ENCODE results near the gene NPC1. TPM values are rescaled to one million over a fixed set of nuclear protein-coding genes. Genes with fewer than 3 reads are reported as not detected.

The NPC1 gene
- total and polyA plus RNA-seq, 4 donors: 9.5 to 46.7 (median 27.3) TPM

DNA sequence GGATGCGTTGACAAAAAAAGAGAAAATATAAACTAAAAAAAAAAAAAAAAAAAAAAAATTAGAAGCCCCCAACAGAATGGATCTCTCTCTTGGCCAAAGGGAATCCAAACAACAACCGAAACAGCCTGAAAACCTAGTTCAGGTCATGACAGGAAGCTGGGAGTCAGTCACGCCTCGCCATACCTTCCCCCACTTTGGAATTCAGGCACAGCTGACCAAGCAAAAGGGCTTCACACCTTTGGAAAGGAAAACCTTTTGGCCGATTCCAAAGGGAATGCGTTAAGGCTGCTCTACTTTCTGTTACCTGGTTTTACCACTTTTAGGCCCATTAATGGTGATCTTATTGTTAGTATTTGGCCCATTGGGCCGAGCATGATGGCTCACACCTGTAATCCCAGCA lies 100.9 kb downstream of the NPC1 start:
- no peaks in the 10 kb centered on the region for H3K9me3 ChIP-seq (ENCODE audit: control insufficient read depth in 4 of 4, low read length in 3 of 4)
- TF ChIP-seq, protein P1, sequence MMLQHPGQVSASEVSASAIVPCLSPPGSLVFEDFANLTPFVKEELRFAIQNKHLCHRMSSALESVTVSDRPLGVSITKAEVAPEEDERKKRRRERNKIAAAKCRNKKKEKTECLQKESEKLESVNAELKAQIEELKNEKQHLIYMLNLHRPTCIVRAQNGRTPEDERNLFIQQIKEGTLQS (IDR thresholded peaks at IDR 0.05): no peak
- TF ChIP-seq, protein P2, sequence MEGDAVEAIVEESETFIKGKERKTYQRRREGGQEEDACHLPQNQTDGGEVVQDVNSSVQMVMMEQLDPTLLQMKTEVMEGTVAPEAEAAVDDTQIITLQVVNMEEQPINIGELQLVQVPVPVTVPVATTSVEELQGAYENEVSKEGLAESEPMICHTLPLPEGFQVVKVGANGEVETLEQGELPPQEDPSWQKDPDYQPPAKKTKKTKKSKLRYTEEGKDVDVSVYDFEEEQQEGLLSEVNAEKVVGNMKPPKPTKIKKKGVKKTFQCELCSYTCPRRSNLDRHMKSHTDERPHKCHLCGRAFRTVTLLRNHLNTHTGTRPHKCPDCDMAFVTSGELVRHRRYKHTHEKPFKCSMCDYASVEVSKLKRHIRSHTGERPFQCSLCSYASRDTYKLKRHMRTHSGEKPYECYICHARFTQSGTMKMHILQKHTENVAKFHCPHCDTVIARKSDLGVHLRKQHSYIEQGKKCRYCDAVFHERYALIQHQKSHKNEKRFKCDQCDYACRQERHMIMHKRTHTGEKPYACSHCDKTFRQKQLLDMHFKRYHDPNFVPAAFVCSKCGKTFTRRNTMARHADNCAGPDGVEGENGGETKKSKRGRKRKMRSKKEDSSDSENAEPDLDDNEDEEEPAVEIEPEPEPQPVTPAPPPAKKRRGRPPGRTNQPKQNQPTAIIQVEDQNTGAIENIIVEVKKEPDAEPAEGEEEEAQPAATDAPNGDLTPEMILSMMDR (IDR thresholded peaks at IDR 0.05; ENCODE audit: low read depth, low read length, missing input control): no peak
- TF ChIP-seq JUND (IDR thresholded peaks at IDR 0.05) (no peak), SP1 (IDR thresholded peaks at IDR 0.05) (no peak), FOXA2 (IDR thresholded peaks at IDR 0.05) (no peak)
- TF ChIP-seq, protein P3, sequence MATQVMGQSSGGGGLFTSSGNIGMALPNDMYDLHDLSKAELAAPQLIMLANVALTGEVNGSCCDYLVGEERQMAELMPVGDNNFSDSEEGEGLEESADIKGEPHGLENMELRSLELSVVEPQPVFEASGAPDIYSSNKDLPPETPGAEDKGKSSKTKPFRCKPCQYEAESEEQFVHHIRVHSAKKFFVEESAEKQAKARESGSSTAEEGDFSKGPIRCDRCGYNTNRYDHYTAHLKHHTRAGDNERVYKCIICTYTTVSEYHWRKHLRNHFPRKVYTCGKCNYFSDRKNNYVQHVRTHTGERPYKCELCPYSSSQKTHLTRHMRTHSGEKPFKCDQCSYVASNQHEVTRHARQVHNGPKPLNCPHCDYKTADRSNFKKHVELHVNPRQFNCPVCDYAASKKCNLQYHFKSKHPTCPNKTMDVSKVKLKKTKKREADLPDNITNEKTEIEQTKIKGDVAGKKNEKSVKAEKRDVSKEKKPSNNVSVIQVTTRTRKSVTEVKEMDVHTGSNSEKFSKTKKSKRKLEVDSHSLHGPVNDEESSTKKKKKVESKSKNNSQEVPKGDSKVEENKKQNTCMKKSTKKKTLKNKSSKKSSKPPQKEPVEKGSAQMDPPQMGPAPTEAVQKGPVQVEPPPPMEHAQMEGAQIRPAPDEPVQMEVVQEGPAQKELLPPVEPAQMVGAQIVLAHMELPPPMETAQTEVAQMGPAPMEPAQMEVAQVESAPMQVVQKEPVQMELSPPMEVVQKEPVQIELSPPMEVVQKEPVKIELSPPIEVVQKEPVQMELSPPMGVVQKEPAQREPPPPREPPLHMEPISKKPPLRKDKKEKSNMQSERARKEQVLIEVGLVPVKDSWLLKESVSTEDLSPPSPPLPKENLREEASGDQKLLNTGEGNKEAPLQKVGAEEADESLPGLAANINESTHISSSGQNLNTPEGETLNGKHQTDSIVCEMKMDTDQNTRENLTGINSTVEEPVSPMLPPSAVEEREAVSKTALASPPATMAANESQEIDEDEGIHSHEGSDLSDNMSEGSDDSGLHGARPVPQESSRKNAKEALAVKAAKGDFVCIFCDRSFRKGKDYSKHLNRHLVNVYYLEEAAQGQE (IDR thresholded peaks at IDR 0.05): no peak
- TF ChIP-seq, protein P4, sequence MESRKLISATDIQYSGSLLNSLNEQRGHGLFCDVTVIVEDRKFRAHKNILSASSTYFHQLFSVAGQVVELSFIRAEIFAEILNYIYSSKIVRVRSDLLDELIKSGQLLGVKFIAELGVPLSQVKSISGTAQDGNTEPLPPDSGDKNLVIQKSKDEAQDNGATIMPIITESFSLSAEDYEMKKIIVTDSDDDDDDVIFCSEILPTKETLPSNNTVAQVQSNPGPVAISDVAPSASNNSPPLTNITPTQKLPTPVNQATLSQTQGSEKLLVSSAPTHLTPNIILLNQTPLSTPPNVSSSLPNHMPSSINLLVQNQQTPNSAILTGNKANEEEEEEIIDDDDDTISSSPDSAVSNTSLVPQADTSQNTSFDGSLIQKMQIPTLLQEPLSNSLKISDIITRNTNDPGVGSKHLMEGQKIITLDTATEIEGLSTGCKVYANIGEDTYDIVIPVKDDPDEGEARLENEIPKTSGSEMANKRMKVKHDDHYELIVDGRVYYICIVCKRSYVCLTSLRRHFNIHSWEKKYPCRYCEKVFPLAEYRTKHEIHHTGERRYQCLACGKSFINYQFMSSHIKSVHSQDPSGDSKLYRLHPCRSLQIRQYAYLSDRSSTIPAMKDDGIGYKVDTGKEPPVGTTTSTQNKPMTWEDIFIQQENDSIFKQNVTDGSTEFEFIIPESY (IDR thresholded peaks at IDR 0.05): no peak
- H3K9ac ChIP-seq (ENCODE audit: low read depth in 1 of 2, low read length in 2 of 2): no peak overlapping the region
- no peak overlapping the region for H3K4me3 ChIP-seq (ENCODE audit: low read depth in 1 of 3, low read length in 3 of 3)
- 90% methylated on average over 7 of the region's 7 CpGs for WGBS
- DNase-seq (ENCODE audit: low spot score): no peak
- H3K27me3 ChIP-seq (ENCODE audit: control insufficient read depth in 4 of 4, insufficient read depth in 4 of 4, low read length in 3 of 4): no peaks in the 10 kb centered on the region
- no peak overlapping the region for H3K27ac ChIP-seq (ENCODE audit: low read depth in 1 of 2, low read length in 2 of 2)
- H3K36me3 ChIP-seq (ENCODE audit: control insufficient read depth in 4 of 4, insufficient read depth in 3 of 4, low read depth in 1 of 4, low read length in 3 of 4): peaks cover 4 to 18% (median 15%) of the 10 kb centered on the region in 4 donors
- H3K4me1 ChIP-seq (ENCODE audit: control insufficient read depth in 4 of 4, insufficient read depth in 4 of 4, low read length in 3 of 4): peaks cover 0 to 12% (median 1%) of the 10 kb centered on the region in 4 donors

DNA sequence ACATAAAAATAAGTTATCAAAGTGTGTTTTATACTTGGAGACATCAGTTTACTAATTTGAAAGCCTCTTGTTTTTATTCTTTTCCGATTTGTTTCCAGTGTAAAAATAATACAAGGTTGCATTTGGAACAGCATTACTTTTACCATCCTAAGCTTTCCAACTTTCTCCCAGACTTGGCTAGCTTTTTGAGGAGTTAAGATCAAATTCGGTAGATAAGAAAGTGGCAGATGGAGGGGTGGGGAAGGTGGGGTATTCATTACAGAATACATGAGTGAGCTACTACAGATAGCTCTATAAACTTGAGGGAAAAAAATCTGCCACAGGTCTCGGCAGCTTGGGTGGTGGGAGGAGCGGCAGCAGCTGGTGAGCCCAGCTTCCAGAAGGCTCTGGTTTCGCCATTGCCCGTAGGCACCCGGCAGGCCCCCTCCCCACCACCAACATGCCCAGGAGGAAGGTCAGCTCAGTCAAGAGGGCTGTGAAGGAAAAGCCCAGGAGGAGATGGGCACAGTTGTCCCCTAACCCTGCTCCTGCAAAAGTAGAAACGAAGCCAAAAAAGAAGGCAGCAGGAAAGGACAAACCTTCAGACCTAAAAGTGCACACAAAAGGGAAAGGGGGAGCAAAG lies 101.6 kb downstream of the NPC1 start:
- Histone ChIP-seq H3K4me1 (ENCODE audit: control insufficient read depth in 4 of 4, insufficient read depth in 4 of 4, low read length in 3 of 4) (peaks cover 0 to 12% (median 1%) of the 10 kb centered on the region in 4 donors), H3K27ac (ENCODE audit: low read depth in 1 of 2, low read length in 2 of 2) (no peak overlapping the region), H3K9ac (ENCODE audit: low read depth in 1 of 2, low read length in 2 of 2) (no peak overlapping the region), H3K9me3 (ENCODE audit: control insufficient read depth in 4 of 4, low read length in 3 of 4) (no peaks in the 10 kb centered on the region), H3K36me3 (ENCODE audit: control insufficient read depth in 4 of 4, insufficient read depth in 3 of 4, low read depth in 1 of 4, low read length in 3 of 4) (peaks cover 4 to 25% (median 22%) of the 10 kb centered on the region in 4 donors), H3K27me3 (ENCODE audit: control insufficient read depth in 4 of 4, insufficient read depth in 4 of 4, low read length in 3 of 4) (no peaks in the 10 kb centered on the region), H3K4me3 (ENCODE audit: low read depth in 1 of 3, low read length in 3 of 3) (no peak overlapping the region)
- TF ChIP-seq RXRA (IDR thresholded peaks at IDR 0.05) (no peak), RAD21 (IDR thresholded peaks at IDR 0.05) (no peak), HNF4G (IDR thresholded peaks at IDR 0.05) (no peak), FOXA2 (IDR thresholded peaks at IDR 0.05) (no peak), TAF1 (conservative IDR thresholded peaks at IDR 0.05) (no peak), JUND (IDR thresholded peaks at IDR 0.05) (no peak), NR2F2 (IDR thresholded peaks at IDR 0.05) (no peak), HNF4A (conservative IDR thresholded peaks at IDR 0.05) (no peak), SP1 (IDR thresholded peaks at IDR 0.05) (no peak), YY1 (IDR thresholded peaks at IDR 0.05) (no peak), EGR1 (IDR thresholded peaks at IDR 0.05; ENCODE audit: low read depth in 2 of 2) (no peak)
- TF ChIP-seq, protein P3 (IDR thresholded peaks at IDR 0.05): no peak
- TF ChIP-seq, protein P2 (IDR thresholded peaks at IDR 0.05; ENCODE audit: low read depth, low read length, missing input control): no peak
- WGBS: 85% methylated on average over 8 of the region's 8 CpGs
- DNase-seq (ENCODE audit: low spot score): no peak

Data from liver (tissue), 9 donors.